Activated CD4-positive, alpha-beta T cell treated with anti-CD3 and anti-CD28 coated beads, Interleukin-2, Interleukin-4, amounts not matched to agents 100 ng/mL and 50 ng/mL, durations not matched to agents 16 hours and 8 hours (primary cell): ENCODE results near the gene MMD2.

ENCODE experiments used
- DNase-seq: peaks from one replicate; pipeline ENCODE4 v3.0.0-alpha.2; 2020; ENCODE audit warnings: low spot score

The MMD2 gene

DNA sequence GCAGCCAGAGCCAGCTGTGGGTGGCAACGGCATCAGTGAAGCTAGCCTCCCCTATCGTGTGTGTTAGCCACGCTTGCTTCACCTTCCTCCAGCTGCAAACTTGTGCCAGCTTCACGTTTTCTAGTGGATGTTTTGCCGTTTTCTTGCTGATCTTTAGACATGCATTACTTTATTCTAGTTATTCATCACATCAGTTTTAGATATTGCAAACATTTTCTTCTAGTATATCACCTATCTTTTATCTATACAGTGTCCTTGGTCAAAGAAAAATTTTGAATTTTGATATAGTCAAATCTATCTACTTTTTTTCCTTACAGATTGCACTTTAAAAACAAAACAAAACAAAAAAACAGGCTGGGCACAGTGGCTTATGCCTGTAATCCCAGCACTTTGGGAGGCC, 90.5 kb downstream of the MMD2 start:
- DNase-seq, result no peak

DNA sequence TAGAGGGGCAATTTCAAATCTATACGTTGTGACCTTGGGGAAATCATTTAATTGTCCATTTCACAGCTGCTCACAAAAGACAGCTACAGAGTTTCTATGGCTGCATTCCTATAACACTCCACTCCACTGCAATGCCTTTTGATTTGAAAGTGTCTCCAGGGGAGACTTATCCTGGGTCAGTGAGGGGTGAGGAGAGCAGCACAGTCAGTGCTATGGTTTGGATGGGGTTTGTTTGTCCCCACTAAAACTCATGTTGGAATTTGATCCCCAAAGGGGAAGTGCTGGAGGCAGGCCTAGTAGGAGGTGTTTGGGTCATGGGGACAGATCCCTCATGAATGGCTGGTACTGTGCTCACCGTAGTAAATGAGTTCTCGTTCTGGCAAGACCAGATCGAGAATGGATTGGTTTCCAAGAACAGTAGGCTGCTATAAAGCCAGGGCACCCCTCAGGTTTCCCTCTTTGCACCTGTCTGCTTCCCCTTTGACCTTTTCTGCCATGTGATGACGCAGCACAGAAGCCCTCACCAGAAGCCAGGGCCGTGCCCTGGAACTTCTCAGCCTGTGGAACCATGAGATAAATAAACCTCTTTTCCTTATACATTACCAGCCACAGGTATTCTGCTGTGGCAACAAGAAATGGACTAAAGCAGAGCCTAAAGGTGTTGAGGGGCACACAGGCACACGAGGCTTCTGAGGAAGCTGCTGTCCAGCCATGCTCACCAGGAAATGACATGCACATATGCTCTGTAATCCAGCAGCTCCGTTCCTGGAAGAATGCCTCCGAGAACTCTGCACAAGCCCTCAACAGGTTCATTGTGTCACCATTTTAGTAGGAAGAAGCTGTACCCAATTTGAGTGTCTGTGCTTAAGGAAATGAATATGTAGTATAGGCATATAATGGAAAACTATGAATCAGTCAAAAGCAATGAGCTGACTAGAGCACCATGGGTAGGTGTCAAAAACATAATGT, 92.2 kb downstream of the MMD2 start:
- no peak for DNase-seq

GRCh38 chr7:4862156-4862555, 96.8 kb downstream of the MMD2 start:
- no peak for DNase-seq

- no peak for DNase-seq
These were observed 97.3 kb downstream of the MMD2 start, which contains the start of gene PAPOLB for GRCh38 chr7:4861673-4862072. Gene PAPOLB (minus strand): TSS chr7:4862030. CDS start chr7:4861810, 220 bp downstream.

DNA sequence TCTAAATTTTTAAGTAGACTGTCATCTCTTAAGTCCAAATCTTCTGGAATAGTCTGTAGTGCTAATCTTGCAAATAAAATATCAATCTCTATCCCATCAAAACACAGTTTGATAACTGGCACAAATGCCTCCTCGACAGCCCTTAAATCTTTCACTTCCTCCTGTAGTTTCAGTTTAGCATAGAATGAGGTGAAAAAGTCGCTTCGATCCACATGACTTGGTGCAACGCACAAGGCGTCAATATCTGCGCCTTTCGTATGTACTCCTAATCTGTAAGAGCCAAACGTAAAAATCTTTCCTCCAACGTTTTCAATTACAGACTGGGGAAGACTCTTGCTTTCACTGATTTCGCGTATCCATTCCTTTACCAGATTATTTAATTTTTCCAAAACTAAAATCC, 97.8 kb downstream of the MMD2 start:
- no peak for DNase-seq

DNA sequence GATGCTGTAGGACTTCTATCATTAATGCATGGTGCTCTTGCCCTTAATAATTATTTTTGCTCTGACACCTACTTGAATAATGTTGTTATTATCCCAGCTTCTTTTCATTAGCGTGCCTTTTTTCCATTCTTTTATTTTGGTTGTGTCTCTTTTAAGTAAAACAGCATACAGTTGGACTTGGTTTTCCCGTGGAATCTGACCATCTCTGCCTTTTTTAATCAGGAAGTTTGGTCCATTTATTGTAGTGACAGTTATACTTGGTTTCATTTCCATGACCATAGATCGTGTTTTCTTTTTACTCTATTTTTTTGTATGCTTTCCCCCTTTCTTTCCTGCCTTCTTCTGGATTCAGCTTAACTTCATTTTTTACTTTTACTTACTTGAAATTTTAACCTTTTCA, 101.8 kb downstream of the MMD2 start:
- DNase-seq, result no peak

DNA sequence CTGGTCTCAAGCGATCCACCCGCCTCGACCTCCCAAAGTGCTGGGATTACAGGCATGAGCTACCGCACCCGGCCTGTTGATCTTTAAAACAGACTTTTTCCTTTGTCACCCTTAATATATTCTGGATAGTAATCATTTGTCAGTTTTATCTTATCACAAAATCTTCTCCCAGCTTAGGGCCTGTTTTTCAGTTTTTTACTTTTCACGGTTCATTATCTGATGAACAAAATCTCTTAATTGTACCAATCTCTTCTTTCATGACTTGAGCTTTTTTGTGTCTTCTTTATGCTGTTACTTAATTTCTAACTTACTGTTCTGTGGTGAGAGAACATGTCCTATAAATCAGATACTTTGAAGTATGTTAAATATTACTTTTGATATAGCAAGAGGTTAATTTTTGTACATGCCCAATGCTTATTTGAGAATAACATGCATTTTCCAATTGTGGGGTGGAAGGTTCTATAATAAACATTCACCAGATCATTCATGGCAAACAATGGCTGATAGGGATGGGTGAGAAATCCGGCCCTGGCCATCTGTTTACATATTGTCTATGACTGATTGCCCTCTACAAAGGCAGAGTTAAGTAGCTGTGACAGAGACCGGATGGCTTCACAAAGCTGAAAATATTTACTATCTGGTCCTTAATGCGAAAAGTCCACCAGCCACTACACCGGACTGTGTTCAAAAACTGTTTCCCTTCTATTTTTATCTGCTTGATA, 102.5 kb downstream of the MMD2 start:
- no peak for DNase-seq
